Fibroblast of upper back skin (primary cell): ENCODE measurements around the gene CAPN12.

Experiments
- DNase-seq: peaks from one replicate; pipeline ENCODE4 v3.0.0-alpha.2; 2013

The CAPN12 gene

GRCh38 chr19:38692458-38693379 lies 51.6 kb downstream of the CAPN12 start:
- no peak for DNase-seq

GRCh38 chr19:38691938-38692457 lies 52.3 kb downstream of the CAPN12 start:
- DNase-seq: peak; percentile 91

GRCh38 chr19:38690832-38691231 lies 53.4 kb downstream of the CAPN12 start:
- DNase-seq: no peak

GRCh38 chr19:38690146-38690545 lies 54.1 kb downstream of the CAPN12 start:
- no peak for DNase-seq

GRCh38 chr19:38687837-38688378 lies 56.4 kb downstream of the CAPN12 start:
- no peak for DNase-seq

GRCh38 chr19:38686530-38686888 lies 57.8 kb downstream of the CAPN12 start:
- no peak for DNase-seq

GRCh38 chr19:38685666-38686529 lies 58.4 kb downstream of the CAPN12 start:
- DNase-seq: peak; percentile 66

- DNase-seq: no peak
Measured at GRCh38 chr19:38684862-38685665, 59.2 kb downstream of the CAPN12 start.

GRCh38 chr19:38684078-38684861 lies 60.0 kb downstream of the CAPN12 start:
- DNase-seq: peak; percentile 89

GRCh38 chr19:38683393-38684077 lies 60.7 kb downstream of the CAPN12 start:
- peak; percentile 97 for DNase-seq

- DNase-seq: no peak
Measured at GRCh38 chr19:38682872-38683392, 61.3 kb downstream of the CAPN12 start.

GRCh38 chr19:38682195-38682867 lies 61.9 kb downstream of the CAPN12 start:
- DNase-seq: no peak
